NCI-H1694 treated with DMSO at 0.1 percent for 48 hours (cell line): ENCODE measurements around the gene LILRA6.
A peak's percentile ranks its signal among the peaks of the same experiment; 100 is the strongest.
"Not testable (repeated sequence)": the region's sequence is repeated elsewhere in the genome, so short reads cannot be mapped to it uniquely, and the experiment has no call there.

Experiments
- DNase-seq: peaks from one replicate; lab custom pipeline; 2025; lab: John Stamatoyannopoulos, UW

LILRA6 gene

GRCh38 chr19:54207983-54208783 is 34.4 kb downstream of the LILRA6 start:
- DNase-seq: peak; percentile 12

GRCh38 chr19:54207676-54207982 is 35.0 kb downstream of the LILRA6 start:
- DNase-seq: no peak

GRCh38 chr19:54207193-54207592 is 35.4 kb downstream of the LILRA6 start:
- DNase-seq: not testable (repeated sequence)

- DNase-seq: no peak
These were observed 35.8 kb downstream of the LILRA6 start for GRCh38 chr19:54206831-54207177.

GRCh38 chr19:54206030-54206830 is 36.4 kb downstream of the LILRA6 start:
- DNase-seq: no peak

- DNase-seq: no peak
These were observed 37.7 kb downstream of the LILRA6 start for GRCh38 chr19:54204767-54205468.

GRCh38 chr19:54203151-54203611 is 39.4 kb downstream of the LILRA6 start:
- no peak for DNase-seq

GRCh38 chr19:54201980-54202379 is 40.6 kb downstream of the LILRA6 start:
- DNase-seq: no peak

GRCh38 chr19:54201172-54201701 is 41.4 kb downstream of the LILRA6 start:
- no peak for DNase-seq

GRCh38 chr19:54199401-54199800 is 43.2 kb downstream of the LILRA6 start:
- no peak for DNase-seq

GRCh38 chr19:54197121-54197520 is 45.5 kb downstream of the LILRA6 start:
- no peak for DNase-seq

- DNase-seq: no peak
These were observed 46.1 kb downstream of the LILRA6 start for GRCh38 chr19:54196536-54196935.

- DNase-seq: not testable (repeated sequence)
These were observed 48.1 kb downstream of the LILRA6 start for GRCh38 chr19:54194463-54194862.

GRCh38 chr19:54193011-54193410 is 49.6 kb downstream of the LILRA6 start:
- DNase-seq: no peak

GRCh38 chr19:54191811-54192453 is 50.7 kb downstream of the LILRA6 start:
- no peak for DNase-seq

- DNase-seq: peak; percentile 84
These were observed 51.4 kb downstream of the LILRA6 start, which contains the start of gene TSEN34 for GRCh38 chr19:54191011-54191810. TSS of gene TSEN34 (plus strand) at chr19:54191308. CDS start at chr19:54191365, 57 bp downstream.

- peak; percentile 99 for DNase-seq
These were observed 52.0 kb downstream of the LILRA6 start for GRCh38 chr19:54190503-54191010.

- peak; percentile 99 for DNase-seq
These were observed 52.7 kb downstream of the LILRA6 start for GRCh38 chr19:54189735-54190502.

- DNase-seq: no peak
These were observed 53.4 kb downstream of the LILRA6 start, which contains the start of gene MBOAT7 for GRCh38 chr19:54189145-54189734. TSS of gene MBOAT7 (minus strand) at chr19:54189580. CDS start at chr19:54188508, 1,072 bp downstream.
